HL-60 (cell line): Measurements from ENCODE around the gene SENP5.

Source experiments
- POLR2AphosphoS5 ChIP-seq: IDR thresholded peaks from 2 replicates; pipeline ENCODE4 v1.6.1; 2012; ENCODE audit warnings: low read depth
- TF ChIP-seq, protein P1 (sequence below): IDR thresholded peaks from 2 replicates; pipeline ENCODE4 v1.6.1; 2012; ENCODE audit warnings: low read depth; ENCODE audit not compliant: insufficient replicate concordance
- TF ChIP-seq, protein P2 (sequence below): IDR thresholded peaks from one replicate; pipeline ENCODE4 v1.5.1; 2011; ENCODE audit warnings: low read length, control low read depth, inconsistent platforms; ENCODE audit not compliant: insufficient read depth

DNA sequence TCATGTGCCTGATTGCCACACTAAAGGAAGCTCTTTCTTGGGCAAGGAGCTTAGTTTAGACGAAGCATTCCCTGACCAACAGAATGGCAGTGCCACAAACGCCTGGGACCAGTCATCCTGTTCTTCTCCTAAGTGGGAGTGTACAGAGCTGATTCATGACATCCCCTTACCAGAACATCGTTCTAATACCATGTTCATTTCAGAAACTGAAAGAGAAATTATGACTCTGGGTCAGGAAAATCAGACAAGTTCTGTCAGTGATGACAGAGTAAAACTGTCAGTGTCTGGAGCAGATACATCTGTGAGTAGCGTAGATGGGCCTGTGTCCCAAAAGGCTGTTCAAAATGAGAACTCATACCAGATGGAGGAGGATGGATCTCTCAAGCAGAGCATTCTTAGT lies 18.4 kb downstream of the SENP5 start:
- TF ChIP-seq POLR2AphosphoS5, result no peak
- TF ChIP-seq, protein P1, sequence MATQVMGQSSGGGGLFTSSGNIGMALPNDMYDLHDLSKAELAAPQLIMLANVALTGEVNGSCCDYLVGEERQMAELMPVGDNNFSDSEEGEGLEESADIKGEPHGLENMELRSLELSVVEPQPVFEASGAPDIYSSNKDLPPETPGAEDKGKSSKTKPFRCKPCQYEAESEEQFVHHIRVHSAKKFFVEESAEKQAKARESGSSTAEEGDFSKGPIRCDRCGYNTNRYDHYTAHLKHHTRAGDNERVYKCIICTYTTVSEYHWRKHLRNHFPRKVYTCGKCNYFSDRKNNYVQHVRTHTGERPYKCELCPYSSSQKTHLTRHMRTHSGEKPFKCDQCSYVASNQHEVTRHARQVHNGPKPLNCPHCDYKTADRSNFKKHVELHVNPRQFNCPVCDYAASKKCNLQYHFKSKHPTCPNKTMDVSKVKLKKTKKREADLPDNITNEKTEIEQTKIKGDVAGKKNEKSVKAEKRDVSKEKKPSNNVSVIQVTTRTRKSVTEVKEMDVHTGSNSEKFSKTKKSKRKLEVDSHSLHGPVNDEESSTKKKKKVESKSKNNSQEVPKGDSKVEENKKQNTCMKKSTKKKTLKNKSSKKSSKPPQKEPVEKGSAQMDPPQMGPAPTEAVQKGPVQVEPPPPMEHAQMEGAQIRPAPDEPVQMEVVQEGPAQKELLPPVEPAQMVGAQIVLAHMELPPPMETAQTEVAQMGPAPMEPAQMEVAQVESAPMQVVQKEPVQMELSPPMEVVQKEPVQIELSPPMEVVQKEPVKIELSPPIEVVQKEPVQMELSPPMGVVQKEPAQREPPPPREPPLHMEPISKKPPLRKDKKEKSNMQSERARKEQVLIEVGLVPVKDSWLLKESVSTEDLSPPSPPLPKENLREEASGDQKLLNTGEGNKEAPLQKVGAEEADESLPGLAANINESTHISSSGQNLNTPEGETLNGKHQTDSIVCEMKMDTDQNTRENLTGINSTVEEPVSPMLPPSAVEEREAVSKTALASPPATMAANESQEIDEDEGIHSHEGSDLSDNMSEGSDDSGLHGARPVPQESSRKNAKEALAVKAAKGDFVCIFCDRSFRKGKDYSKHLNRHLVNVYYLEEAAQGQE, result no peak
- TF ChIP-seq, protein P2, sequence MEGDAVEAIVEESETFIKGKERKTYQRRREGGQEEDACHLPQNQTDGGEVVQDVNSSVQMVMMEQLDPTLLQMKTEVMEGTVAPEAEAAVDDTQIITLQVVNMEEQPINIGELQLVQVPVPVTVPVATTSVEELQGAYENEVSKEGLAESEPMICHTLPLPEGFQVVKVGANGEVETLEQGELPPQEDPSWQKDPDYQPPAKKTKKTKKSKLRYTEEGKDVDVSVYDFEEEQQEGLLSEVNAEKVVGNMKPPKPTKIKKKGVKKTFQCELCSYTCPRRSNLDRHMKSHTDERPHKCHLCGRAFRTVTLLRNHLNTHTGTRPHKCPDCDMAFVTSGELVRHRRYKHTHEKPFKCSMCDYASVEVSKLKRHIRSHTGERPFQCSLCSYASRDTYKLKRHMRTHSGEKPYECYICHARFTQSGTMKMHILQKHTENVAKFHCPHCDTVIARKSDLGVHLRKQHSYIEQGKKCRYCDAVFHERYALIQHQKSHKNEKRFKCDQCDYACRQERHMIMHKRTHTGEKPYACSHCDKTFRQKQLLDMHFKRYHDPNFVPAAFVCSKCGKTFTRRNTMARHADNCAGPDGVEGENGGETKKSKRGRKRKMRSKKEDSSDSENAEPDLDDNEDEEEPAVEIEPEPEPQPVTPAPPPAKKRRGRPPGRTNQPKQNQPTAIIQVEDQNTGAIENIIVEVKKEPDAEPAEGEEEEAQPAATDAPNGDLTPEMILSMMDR, result no peak
